Neural progenitor cell (in vitro differentiated cells): ENCODE results near the gene ILRUN.
"Not testable (repeated sequence)": the region's sequence is repeated elsewhere in the genome, so short reads cannot be mapped to it uniquely, and the experiment has no call there.

Source experiments
- EZH2 ChIP-seq: fragments of 200-600 bp; sonication (generic); IDR thresholded peaks from 2 replicates; pipeline ENCODE4 v1.6.1; 2017; ENCODE audit warnings: antibody characterized with exemption, mild to moderate bottlenecking, moderate library complexity
- EZH2phosphoT487 ChIP-seq: fragments of 200-600 bp; sonication (generic); IDR thresholded peaks from 2 replicates; pipeline ENCODE4 v1.6.1; 2017; ENCODE audit warnings: antibody characterized with exemption
- TF ChIP-seq, protein P1 (sequence below): fragments of 200-600 bp; sonication (generic); IDR thresholded peaks from 2 replicates; pipeline ENCODE4 v1.5.1; 2017; ENCODE audit warnings: antibody characterized with exemption, mild to moderate bottlenecking

- TF ChIP-seq, protein P1, sequence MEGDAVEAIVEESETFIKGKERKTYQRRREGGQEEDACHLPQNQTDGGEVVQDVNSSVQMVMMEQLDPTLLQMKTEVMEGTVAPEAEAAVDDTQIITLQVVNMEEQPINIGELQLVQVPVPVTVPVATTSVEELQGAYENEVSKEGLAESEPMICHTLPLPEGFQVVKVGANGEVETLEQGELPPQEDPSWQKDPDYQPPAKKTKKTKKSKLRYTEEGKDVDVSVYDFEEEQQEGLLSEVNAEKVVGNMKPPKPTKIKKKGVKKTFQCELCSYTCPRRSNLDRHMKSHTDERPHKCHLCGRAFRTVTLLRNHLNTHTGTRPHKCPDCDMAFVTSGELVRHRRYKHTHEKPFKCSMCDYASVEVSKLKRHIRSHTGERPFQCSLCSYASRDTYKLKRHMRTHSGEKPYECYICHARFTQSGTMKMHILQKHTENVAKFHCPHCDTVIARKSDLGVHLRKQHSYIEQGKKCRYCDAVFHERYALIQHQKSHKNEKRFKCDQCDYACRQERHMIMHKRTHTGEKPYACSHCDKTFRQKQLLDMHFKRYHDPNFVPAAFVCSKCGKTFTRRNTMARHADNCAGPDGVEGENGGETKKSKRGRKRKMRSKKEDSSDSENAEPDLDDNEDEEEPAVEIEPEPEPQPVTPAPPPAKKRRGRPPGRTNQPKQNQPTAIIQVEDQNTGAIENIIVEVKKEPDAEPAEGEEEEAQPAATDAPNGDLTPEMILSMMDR, result not testable (repeated sequence)
- not testable (repeated sequence) for TF ChIP-seq EZH2, EZH2phosphoT487
These were observed 16.3 kb downstream of the ILRUN start for GRCh38 chr6:34680313-34680712.
